WTC11 (cell line): ENCODE results near the gene HK2. TPM values are rescaled to one million over a fixed set of nuclear protein-coding genes. Genes with fewer than 3 reads are reported as not detected.

Experiments
- ATAC-seq: fragments of 200-7000 bp; cut with Tn5 transposase; 2 replicates; pipeline ENCODE4 v1.10.0; 2021; ENCODE audit warnings: mild to moderate bottlenecking, moderate library complexity
- CTCF ChIA-PET: fragments of 300-600 bp; sonication (Branson Sonifier 250); formaldehyde crosslinking; loops from one replicate; lab custom pipeline; 2021; ENCODE audit warnings: antibody characterized with exemption; lab: Charles Lee
- POLR2A ChIA-PET: fragments of 350-600 bp; sonication (Branson Sonifier 250); formaldehyde crosslinking; loops from one replicate; lab custom pipeline; 2021; ENCODE audit warnings: antibody characterized with exemption; lab: Charles Lee
- DNase-seq: peaks from one replicate; pipeline ENCODE4 v3.0.0; 2021; ENCODE audit warnings: low spot score
- H3K27ac Mint-ChIP-seq: 2 replicates; pipeline ENCODE4 v1.8.0; 2021; ENCODE audit warnings: mixed read lengths
- H3K27me3 Mint-ChIP-seq: 2 replicates; pipeline ENCODE4 v1.8.0; 2021; ENCODE audit warnings: low read depth, mild to moderate bottlenecking, moderate library complexity, mixed read lengths
- H3K36me3 Mint-ChIP-seq: 2 replicates; pipeline ENCODE4 v1.8.0; 2021; ENCODE audit warnings: mixed read lengths
- H3K4me1 Mint-ChIP-seq: 2 replicates; pipeline ENCODE4 v1.8.0; 2022; ENCODE audit warnings: mixed read lengths
- H3K4me3 Mint-ChIP-seq: 2 replicates; pipeline ENCODE4 v1.8.0; 2021; ENCODE audit warnings: mild to moderate bottlenecking, moderate library complexity, mixed read lengths
- H3K9me3 Mint-ChIP-seq: 2 replicates; pipeline ENCODE4 v1.8.0; 2021; ENCODE audit warnings: mixed read lengths
- ERG ChIP-seq: fragments of 250-450 bp; sonication (Bioruptor Pico); IDR thresholded peaks from 2 replicates; pipeline ENCODE4 v1.8.0; 2021; ENCODE audit warnings: mild to moderate bottlenecking
- ESRRA ChIP-seq: sonication (generic); formaldehyde crosslinking; IDR thresholded peaks from 2 replicates; pipeline ENCODE4 v1.8.1; 2022; ENCODE audit warnings: mild to moderate bottlenecking, missing genetic modification reagents, borderline replicate concordance
- FOXK1 ChIP-seq: sonication (generic); formaldehyde crosslinking; IDR thresholded peaks from 2 replicates; pipeline ENCODE4 v1.8.0; 2022; ENCODE audit warnings: mild to moderate bottlenecking, moderate library complexity, missing genetic modification reagents
- MLX ChIP-seq: sonication (generic); formaldehyde crosslinking; IDR thresholded peaks from 2 replicates; pipeline ENCODE4 v1.8.1; 2023; ENCODE audit warnings: mild to moderate bottlenecking, missing genetic modification reagents, moderate library complexity
- MXD4 ChIP-seq: fragments of 250-450 bp; sonication (Bioruptor Pico); IDR thresholded peaks from 2 replicates; pipeline ENCODE4 v1.8.0; 2021; ENCODE audit warnings: mild to moderate bottlenecking, moderate library complexity, borderline replicate concordance
- NFATC4 ChIP-seq: fragments of 250-450 bp; sonication (Bioruptor Pico); IDR thresholded peaks from 2 replicates; pipeline ENCODE4 v1.9.0; 2021; ENCODE audit warnings: mild to moderate bottlenecking
- NR2C2 ChIP-seq: sonication (generic); formaldehyde crosslinking; IDR thresholded peaks from 2 replicates; pipeline ENCODE4 v1.8.0; 2022; ENCODE audit warnings: mild to moderate bottlenecking, missing genetic modification reagents
- NR3C1 ChIP-seq: sonication (generic); formaldehyde crosslinking; conservative IDR thresholded peaks from 2 replicates; pipeline ENCODE4 v1.8.1; 2023; ENCODE audit warnings: low read depth, mild to moderate bottlenecking, missing genetic modification reagents
- PRRX2 ChIP-seq: fragments of 250-450 bp; sonication (Bioruptor Pico); IDR thresholded peaks from 2 replicates; pipeline ENCODE4 v1.8.0; 2021; ENCODE audit warnings: mild to moderate bottlenecking
- SP1 ChIP-seq: sonication (generic); formaldehyde crosslinking; conservative IDR thresholded peaks from 2 replicates; pipeline ENCODE4 v1.8.1; 2022; ENCODE audit warnings: missing genetic modification reagents
- STAT6 ChIP-seq: sonication (generic); formaldehyde crosslinking; conservative IDR thresholded peaks from 2 replicates; pipeline ENCODE4 v1.8.1; 2023; ENCODE audit warnings: mild to moderate bottlenecking, low read depth, missing genetic modification reagents, moderate library complexity
- TCF7 ChIP-seq: sonication (generic); formaldehyde crosslinking; IDR thresholded peaks from 2 replicates; pipeline ENCODE4 v1.8.0; 2022; ENCODE audit warnings: mild to moderate bottlenecking, low read depth, missing genetic modification reagents, moderate library complexity
- USF2 ChIP-seq: sonication (generic); formaldehyde crosslinking; IDR thresholded peaks from 2 replicates; pipeline ENCODE4 v1.8.1; 2023; ENCODE audit warnings: mild to moderate bottlenecking, missing genetic modification reagents, moderate library complexity
- ZNF121 ChIP-seq: sonication (generic); formaldehyde crosslinking; IDR thresholded peaks from 2 replicates; pipeline ENCODE4 v1.8.0; 2023; ENCODE audit warnings: missing genetic modification reagents
- ZNF281 ChIP-seq: sonication (generic); formaldehyde crosslinking; IDR thresholded peaks from 2 replicates; pipeline ENCODE4 v1.8.0; 2023; ENCODE audit warnings: mild to moderate bottlenecking, missing genetic modification reagents
- ZSCAN18 ChIP-seq: fragments of 250-450 bp; sonication (Bioruptor Pico); IDR thresholded peaks from 2 replicates; pipeline ENCODE4 v2.1.2; 2022; ENCODE audit warnings: mild to moderate bottlenecking, moderate library complexity
- total RNA-seq: library from RNA; stranded (reverse); gene quantifications from 3 replicates; pipeline ENCODE4 v1.2.3, GENCODE V29; 2021

HK2 gene
- total RNA-seq, 1 experiment from 2014 or later = 61.6 TPM

GRCh38 chr2:74849228-74849892 is 15.4 kb downstream of the HK2 start:
- ATAC-seq = peak; percentile 74
- H3K27ac Mint-ChIP-seq = peak overlapping the region; percentile 99
- H3K4me1 Mint-ChIP-seq = peaks cover 85% of the 10 kb centered on the region
- ChIA-PET CTCF (interaction anchor here (0.6 to 2.8 kb wide), 9 partner anchors 9 to 174 kb away, joined by 3 to 39 read pairs (median 5); no protein-coding TSS in a partner anchor), POLR2A (interaction anchor here (0.6 to 2.6 kb wide), 3 partner anchors 9 to 14 kb away, joined by 3 to 13 read pairs (median 9); partner anchors contain the start of gene HK2)
- peaks cover 8% of the 10 kb centered on the region for H3K36me3 Mint-ChIP-seq
- H3K9me3 Mint-ChIP-seq = no peaks in the 10 kb centered on the region
- peak overlapping the region; percentile 58 for H3K4me3 Mint-ChIP-seq
- no peaks in the 10 kb centered on the region for H3K27me3 Mint-ChIP-seq
- TF ChIP-seq ERG (CRISPR knock-in tag) (no peak), SP1 (no peak), PRRX2 (CRISPR knock-in tag) (0 out of 2 replicates have a peak, but pooled peaks have one; percentile 38), FOXK1 (CRISPR knock-in tag) (no peak), NR2C2 (CRISPR knock-in tag) (no peak), ESRRA (CRISPR knock-in tag) (no peak), USF2 (CRISPR knock-in tag) (peak; percentile 44), MXD4 (CRISPR knock-in tag) (no peak)
- no peak for DNase-seq

GRCh38 chr2:74850496-74851190 is 16.7 kb downstream of the HK2 start:
- Mint-ChIP-seq H3K36me3 (peaks cover 19% of the 10 kb centered on the region), H3K27me3 (no peaks in the 10 kb centered on the region), H3K27ac (no peak overlapping the region), H3K9me3 (no peaks in the 10 kb centered on the region), H3K4me3 (no peak overlapping the region), H3K4me1 (peaks cover 77% of the 10 kb centered on the region)
- TF ChIP-seq ZNF281 (CRISPR knock-in tag) (no peak), ZSCAN18 (CRISPR knock-in tag) (no peak), NFATC4 (no peak), ERG (CRISPR knock-in tag) (no peak)
- ATAC-seq = no peak
- CTCF ChIA-PET = interaction anchor here (1.3 to 2.8 kb wide), 3 partner anchors 14 to 136 kb away, joined by 6 to 39 read pairs (median 13); no protein-coding TSS in a partner anchor
- no peak for DNase-seq
- POLR2A ChIA-PET = interaction anchor here (2.0 to 2.6 kb wide), 2 partner anchors 14 to 16 kb away, joined by 9 to 13 read pairs; partner anchors contain the start of gene HK2

- Mint-ChIP-seq H3K27ac (peak overlapping the region; percentile 73), H3K4me3 (no peak overlapping the region), H3K36me3 (peaks cover 24% of the 10 kb centered on the region), H3K9me3 (no peaks in the 10 kb centered on the region), H3K4me1 (peaks cover 71% of the 10 kb centered on the region), H3K27me3 (no peaks in the 10 kb centered on the region)
- DNase-seq (no peak), ATAC-seq (no peak)
- ChIA-PET POLR2A (interaction anchor here (2.6 kb wide), 1 partner anchor 14 kb away, joined by 9 read pairs; no protein-coding TSS in a partner anchor), CTCF (interaction anchor here (0.6 to 2.8 kb wide), 2 partner anchors 12 to 15 kb away, joined by 3 to 39 read pairs; no protein-coding TSS in a partner anchor)
- TF ChIP-seq NR3C1 (CRISPR knock-in tag) (no peak), MLX (CRISPR knock-in tag) (no peak), ZNF121 (no peak), SP1 (no peak), TCF7 (CRISPR knock-in tag) (no peak), STAT6 (CRISPR knock-in tag) (no peak)
These were observed 17.3 kb downstream of the HK2 start for GRCh38 chr2:74851191-74851566.
